Measurements from ENCODE around the gene TM7SF2. TPM values are rescaled to one million over a fixed set of nuclear protein-coding genes. Genes with fewer than 3 reads are reported as not detected.
A peak's percentile ranks its signal among the peaks of the same experiment; 100 is the strongest.

TM7SF2 gene
- total RNA-seq, 1 experiment from 2014 or later, result 74.8 TPM

- H3K4me3 Mint-ChIP-seq, result peak overlapping the region; percentile 93 to 95
- Histone ChIP-seq H3K9ac (ENCODE audit: extremely low read depth, insufficient read length, low read length) (peak overlapping the region; percentile 96), H2BK15ac (ENCODE audit: low read depth, low read length) (no peak overlapping the region), H2AFZ (ENCODE audit: low read length) (no peak overlapping the region), H3K4me1 (ENCODE audit: insufficient read depth, low read length) (no peaks in the 10 kb centered on the region), H3K4me2 (ENCODE audit: insufficient read depth, insufficient read length, low read length) (peak overlapping the region; percentile 58), H3T11ph (ENCODE audit: low read length) (no peak overlapping the region), H3K23ac (ENCODE audit: insufficient read length, low read depth, low read length) (no peak overlapping the region), H3K4ac (ENCODE audit: low read depth, low read length) (no peak overlapping the region), H3K14ac (ENCODE audit: insufficient read depth, low read length) (no peak overlapping the region), H4K5ac (ENCODE audit: insufficient read length, low read depth, low read length) (no peak overlapping the region), H2BK12ac (ENCODE audit: insufficient read length, low read depth, low read length) (no peak overlapping the region), H3K56ac (ENCODE audit: insufficient read length, low read depth, low read length) (no peak overlapping the region), H4K8ac (replicated peaks; ENCODE audit: insufficient read length, low read depth, low read length) (no peak overlapping the region), H2BK20ac (ENCODE audit: low read depth, low read length, poor library complexity, severe bottlenecking) (no peak overlapping the region), H4K91ac (ENCODE audit: insufficient read length, low read depth, low read length) (no peak overlapping the region), H3K79me2 (ENCODE audit: insufficient read depth, low read length) (no peaks in the 10 kb centered on the region), H4K20me1 (ENCODE audit: control insufficient read depth, insufficient read depth, insufficient read length) (no peaks in the 10 kb centered on the region), H3K23me2 (ENCODE audit: insufficient read length, low read depth, low read length, poor library complexity, severe bottlenecking) (peaks cover 14% of the 10 kb centered on the region), H2BK5ac (ENCODE audit: insufficient read length, low read length) (no peak overlapping the region), H3K18ac (ENCODE audit: insufficient read length, low read depth, low read length) (no peak overlapping the region), H2AK5ac (ENCODE audit: insufficient read length, low read length) (no peak overlapping the region), H3K27ac (ENCODE audit: insufficient read length, low read depth, low read length) (no peak overlapping the region), H2BK120ac (ENCODE audit: low read depth, low read length, poor library complexity, severe bottlenecking) (no peak overlapping the region), H3K27me3 (ENCODE audit: insufficient read depth, low read length) (no peaks in the 10 kb centered on the region), H3K79me1 (ENCODE audit: insufficient read depth, low read depth, low read length, poor library complexity, severe bottlenecking) (no peaks in the 10 kb centered on the region), H3K9me3 (ENCODE audit: control insufficient read depth, low read depth, low read length) (no peaks in the 10 kb centered on the region)
- H3K27ac Mint-ChIP-seq, result peak overlapping the region; percentile 100; a peak in 6 of 7 replicates
- peaks cover 5 to 31% (median 31%) of the 10 kb centered on the region in 3 experiments; a peak in 6 of 7 replicates for H3K36me3 Mint-ChIP-seq (ENCODE audit: insufficient read depth in 1 of 3, low read depth in 3 of 3)
- H3K27me3 Mint-ChIP-seq (ENCODE audit: low read depth), result no peaks in the 10 kb centered on the region
- TF ChIP-seq CTCF (conservative IDR thresholded peaks at IDR 0.05), result no peak
- no peaks in the 10 kb centered on the region; a peak in 1 of 5 replicates for H3K9me3 Mint-ChIP-seq
- peaks cover 19 to 23% of the 10 kb centered on the region in 2 experiments for H3K4me1 Mint-ChIP-seq
- DNase-seq, result peak; percentile 83
- WGBS (ENCODE audit: extremely low coverage, insufficient read length, low lambda C conversion rate), result no CpG with 5 or more reads among the region's 18 CpGs
Observed at GRCh38 chr11:65132988-65133700, 21.5 kb downstream of the TM7SF2 start.
